HG03442 (cell line): ENCODE results near the gene NKTR.

ENCODE experiments used
- ATAC-seq: cut with Tn5 transposase; IDR thresholded peaks from one replicate; pipeline ENCODE4 v1.9.1; 2021; ENCODE audit warnings: mild to moderate bottlenecking, moderate library complexity; ENCODE audit not compliant: unreplicated experiment

NKTR gene

DNA sequence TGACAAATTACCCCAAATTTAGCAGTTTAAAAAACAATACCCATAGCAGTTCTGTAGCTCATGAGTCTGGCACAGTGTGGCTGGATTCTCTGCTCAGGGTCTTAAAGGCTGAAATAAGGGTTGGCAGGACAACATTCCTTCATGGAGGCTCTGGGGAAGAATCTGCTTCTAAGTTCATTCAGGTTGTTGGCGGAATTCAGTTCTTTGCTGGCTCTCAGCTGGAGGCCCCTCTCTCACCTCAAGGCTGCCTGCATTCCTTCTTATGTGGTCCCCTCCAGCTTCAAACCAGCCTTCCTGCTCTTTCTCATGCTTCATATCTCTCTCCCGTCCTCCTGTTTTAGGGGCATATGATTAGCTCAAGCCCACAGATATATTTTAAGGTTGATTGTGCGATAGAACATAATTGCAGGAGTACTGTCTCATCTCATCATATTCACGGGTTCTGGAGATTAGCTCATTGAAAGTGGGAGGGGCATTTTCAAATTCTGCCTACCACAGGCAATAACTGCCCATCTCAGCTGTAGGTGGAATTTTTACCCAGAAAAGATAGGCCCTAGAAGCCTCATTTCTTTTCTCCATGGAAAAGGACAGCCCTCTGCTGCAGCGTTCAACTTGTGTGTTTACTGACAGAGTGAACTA lies 47.5 kb downstream of the NKTR start:
- no peak for ATAC-seq

DNA sequence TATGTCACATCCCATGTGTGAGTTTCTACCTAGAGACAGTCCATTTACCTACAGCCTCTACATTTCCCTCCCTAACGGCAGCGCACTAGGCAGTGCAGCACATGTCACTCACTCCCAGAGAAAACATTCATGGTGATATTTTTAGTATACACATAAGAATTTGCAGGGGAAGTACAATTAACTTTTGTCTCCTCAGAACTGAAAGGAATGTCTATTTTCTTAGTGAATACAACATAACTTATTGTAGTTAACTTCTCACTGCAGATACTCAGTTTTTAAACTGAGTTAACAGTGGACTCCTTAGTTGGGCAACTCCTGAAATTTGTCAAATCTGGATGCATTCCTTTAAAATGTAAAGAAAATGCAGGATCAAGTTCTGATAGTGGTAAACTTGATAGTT lies 48.5 kb downstream of the NKTR start:
- ATAC-seq: no peak

DNA sequence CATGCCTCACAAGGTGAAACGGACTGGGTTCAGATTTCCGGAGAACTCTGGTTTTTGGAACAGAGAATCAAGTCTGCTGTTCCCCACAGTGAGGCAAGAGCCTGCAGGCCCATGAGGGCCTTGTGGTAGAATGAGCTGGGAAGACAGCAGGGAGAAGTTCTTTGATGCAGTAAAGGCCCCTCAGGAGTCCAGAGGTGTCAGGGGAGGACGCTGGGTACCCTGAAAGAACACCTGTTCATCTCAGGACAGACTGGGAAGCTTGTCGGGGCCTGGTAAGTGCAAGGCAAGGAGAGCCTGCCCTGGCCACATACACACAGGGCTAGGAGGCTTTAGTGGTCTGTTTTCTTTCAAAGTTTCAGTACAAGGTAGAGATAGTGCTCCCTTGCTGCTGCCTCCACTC lies 49.3 kb downstream of the NKTR start:
- no peak for ATAC-seq

DNA sequence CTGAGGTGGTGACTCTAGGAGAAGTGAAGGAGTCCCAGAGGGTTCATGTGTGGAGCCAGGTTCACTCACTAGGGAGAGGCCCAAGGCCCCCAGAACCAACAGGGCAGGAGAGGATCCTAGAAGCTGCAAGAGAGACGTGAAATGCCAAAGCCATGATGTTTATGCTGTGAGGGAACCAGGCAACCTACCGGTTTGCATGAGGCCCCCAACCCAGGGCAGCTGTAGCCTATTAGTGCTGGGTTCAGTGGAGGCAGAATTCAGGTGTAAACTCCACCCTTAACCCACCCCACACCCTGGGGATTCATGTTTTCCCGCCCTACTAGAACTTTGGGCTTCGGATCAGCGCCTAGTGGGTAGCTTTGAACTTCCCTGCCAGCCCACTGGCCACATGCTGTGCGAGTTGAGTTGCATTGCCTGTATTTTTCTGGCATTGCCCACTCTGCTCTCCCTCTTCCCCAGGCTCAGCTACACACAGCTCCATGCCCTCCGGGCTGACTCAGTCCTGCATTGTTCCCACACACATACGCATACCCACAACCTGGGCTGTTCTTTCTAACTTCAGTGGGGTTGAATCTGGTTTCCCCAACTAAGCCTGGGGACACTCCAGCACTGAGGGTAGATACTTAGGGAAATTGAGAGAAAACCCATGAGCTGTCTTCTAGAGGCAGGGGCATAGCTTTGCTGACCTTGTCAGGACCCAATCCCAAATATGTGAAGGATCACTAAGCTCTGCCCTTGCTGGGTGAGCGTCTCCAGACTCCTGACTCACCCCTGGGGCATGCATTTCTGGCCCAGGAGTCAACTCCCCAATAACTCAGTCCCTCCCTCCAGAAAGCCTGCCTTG lies 51.0 kb downstream of the NKTR start:
- no peak for ATAC-seq

DNA sequence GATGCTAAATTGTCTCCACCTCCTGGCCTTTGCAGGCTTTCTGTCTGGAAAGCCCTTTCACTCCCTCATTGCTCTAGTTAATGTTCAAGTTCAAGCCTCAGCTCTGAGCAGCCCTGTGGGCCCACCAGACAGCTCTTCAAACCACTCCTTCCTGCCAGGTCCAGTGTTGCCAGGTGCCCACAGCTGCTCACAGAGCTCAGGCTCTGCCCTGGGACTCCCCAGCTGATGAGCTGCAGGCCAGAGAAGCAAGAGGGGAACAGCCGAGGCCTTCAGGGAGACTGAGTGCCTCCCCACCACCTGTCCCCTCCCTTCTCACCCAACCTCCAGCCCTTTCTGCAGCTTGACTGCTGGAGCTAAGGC lies 51.7 kb downstream of the NKTR start:
- ATAC-seq: peak; percentile 6

DNA sequence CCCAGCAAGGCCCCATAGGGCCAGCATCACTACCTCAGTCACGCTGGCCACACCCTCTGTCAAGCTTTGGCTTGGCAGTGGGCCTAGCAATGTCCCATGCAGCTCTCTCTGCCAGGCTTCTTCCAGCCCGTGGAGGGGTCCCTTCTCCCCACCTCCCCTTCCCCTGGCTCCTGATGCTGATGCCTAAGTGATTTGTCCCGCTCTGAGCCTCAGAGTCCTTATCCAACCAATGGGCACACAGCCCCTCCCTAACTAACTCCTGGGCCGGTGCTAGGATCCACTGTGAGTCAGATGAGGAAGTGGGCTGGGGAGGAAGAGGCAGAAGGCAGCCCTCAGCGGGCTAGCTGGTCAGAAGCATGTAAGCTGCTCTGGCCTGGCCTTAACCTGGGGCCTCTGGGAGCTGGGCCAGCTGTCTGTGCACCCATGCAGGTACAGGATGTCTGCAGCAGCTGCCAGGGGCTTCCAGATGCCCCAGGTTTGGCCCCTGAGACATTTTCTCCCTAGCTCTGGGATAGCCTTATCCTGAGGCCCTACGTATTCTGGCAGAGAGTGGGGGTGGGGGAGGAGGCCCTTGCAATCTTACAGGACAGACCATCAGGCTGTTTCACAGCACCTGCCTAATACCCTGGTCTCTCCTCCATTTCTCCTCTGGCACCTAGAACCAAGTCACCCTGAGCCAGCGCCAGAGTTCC lies 52.3 kb downstream of the NKTR start:
- ATAC-seq: peak; percentile 63

DNA sequence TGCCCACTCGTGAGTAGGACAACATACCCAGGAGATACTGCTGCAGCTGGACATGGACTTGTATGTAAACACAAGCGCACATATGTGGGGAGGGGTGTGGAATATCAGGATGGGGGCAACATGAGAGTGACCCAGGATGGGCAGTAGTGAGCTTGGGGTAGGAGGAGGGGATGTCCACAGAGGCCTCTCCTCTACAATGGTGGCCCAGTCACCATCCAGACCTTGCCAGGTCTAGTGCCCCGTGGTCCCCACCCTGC lies 52.7 kb downstream of the NKTR start:
- no peak for ATAC-seq

DNA sequence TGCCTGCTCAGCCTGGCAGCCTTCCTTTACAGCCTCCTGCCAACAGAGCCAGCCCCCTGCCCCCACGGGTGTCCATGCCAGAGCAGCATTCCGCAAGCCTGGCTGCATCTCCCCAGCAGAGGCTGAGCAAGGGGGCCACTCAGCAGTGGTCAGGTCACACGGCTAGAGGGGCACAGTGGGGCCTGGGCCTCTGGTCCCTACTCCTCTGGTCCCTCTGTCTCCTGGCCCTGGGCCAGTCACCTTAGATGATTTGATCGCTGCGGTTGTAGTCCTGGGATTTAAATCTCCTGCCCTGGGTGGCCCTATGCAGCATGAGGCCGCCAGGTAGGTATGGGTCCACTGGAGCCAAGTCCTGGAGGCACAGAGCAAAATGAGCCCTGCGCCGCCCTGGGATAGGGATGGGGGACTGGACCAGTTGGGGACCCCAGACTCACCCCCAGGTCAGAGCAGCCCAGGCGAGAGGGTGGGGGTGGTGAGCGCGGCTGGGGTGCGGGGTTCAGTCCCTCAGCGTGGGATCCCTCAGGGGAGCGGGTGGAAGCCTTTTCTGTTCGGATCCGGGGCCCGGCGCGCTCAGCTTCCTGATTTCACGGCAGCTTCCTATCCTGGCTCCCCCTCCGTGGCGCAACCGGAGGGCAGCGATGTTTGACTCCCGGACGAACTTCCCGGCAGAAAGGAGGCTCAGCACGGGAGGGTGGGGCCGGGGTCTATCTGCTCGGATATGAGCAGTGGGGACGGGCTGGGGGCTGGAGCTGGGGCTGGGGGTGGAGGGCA lies 53.3 kb downstream of the NKTR start, which contains the start of gene ZBTB47:
TSS of gene ZBTB47 (plus strand) at position 138 of the 771 bp plus-strand sequence. CDS start 4,659 bp downstream, outside the sequence.
- ATAC-seq: no peak

DNA sequence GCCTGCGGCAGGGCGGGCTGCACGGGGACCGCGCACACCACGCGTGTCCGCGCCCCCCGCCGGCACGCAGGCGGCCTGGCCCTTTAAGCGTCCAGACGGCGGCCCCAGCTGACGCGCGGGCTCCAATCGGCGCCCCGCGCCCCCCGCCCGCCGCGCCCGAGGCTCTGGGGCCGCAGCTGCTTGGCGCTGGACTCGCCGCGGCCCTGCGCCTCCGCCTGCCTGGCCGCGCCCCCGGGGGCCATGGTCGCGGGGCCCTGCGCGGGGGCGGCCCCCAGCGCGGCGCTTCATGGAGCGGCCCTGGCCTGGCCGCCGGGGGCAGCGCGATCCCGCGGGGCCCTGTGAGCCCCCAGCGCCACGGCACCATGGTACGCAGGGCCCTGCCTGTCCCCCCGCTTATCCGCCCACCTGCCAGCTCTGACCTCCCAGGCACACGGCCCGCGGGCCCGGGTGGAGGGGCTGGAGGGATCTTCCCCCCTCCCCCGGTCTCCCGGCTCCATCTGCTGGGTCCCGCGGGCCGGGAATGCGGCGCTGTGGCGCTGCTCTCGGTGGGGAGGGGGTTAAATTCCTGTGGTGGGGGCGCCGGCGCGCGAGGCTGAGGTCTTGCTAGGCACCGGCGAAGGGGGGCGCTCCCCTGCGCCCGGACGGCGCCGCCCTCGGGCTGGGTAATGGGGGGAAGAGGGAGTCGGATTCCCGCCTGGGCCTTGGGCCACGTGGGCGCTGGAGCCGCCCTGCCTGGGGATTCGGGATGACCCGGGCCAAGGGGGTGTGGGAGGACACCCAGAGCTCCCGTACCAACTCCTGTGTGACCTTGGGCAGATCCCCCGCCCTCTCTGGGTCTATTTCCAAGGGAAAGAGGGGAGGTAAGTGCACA lies 54.1 kb downstream of the NKTR start:
- no peak for ATAC-seq

DNA sequence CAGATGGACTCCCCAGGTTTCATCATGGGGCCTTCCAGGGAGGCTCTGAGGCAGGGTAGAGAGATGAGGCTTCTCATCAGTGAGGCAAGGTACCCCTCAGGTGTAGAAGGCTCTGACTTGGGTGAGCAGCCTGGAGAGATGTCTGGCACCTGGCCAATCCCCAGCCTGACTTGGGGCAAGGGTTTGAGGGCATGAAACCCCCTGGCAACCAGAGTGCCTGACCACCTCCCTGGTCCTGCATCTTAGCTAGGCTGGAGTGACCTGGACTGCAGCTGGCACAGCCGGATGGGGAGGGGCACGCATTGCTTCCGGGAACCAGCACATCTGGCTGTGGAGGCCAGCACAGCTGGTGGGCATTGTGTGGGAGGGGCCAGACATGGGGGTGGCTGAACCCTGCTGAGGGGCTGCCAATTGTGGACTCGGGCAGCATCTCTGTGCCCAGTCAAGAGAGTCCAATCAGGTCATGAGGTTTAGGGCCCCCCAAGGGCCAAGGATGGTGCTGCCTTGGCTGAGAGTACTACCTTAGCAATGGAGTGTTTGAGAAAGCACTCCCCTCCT lies 54.9 kb downstream of the NKTR start:
- ATAC-seq: no peak

DNA sequence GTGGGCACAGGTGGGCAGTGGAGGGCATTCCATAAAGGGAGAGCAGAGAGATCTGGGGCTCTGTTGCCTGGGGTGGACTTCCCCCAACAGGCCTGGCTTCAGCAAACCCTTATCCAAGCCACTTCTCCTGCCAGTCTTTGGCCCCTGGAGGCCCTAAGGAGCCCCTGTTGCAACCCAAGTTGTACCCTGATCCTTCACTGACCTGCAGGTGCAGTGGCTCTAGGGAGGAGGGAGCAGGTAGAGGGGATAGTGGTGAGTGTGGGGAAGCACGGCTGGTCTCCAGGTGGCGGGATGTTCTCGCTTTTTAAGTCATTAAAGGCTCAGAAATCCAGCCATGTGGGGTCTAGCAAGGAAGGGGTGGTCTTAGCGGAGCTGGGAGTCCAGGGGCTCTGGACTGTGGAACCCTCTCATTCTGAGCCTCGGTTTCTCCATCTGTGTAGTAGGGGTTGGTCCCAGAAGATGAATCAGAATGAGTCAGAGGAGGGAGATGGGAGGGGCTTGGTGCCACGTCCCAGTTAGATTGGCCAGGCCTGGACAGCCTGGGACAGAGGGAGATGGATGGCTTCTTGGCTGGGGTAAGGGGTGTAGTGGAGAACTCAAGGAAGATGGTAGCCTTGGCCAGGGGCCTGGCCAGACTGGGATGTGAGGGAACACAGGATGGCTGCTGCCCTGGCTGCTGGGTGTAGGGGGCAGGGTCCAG lies 55.6 kb downstream of the NKTR start:
- no peak for ATAC-seq

DNA sequence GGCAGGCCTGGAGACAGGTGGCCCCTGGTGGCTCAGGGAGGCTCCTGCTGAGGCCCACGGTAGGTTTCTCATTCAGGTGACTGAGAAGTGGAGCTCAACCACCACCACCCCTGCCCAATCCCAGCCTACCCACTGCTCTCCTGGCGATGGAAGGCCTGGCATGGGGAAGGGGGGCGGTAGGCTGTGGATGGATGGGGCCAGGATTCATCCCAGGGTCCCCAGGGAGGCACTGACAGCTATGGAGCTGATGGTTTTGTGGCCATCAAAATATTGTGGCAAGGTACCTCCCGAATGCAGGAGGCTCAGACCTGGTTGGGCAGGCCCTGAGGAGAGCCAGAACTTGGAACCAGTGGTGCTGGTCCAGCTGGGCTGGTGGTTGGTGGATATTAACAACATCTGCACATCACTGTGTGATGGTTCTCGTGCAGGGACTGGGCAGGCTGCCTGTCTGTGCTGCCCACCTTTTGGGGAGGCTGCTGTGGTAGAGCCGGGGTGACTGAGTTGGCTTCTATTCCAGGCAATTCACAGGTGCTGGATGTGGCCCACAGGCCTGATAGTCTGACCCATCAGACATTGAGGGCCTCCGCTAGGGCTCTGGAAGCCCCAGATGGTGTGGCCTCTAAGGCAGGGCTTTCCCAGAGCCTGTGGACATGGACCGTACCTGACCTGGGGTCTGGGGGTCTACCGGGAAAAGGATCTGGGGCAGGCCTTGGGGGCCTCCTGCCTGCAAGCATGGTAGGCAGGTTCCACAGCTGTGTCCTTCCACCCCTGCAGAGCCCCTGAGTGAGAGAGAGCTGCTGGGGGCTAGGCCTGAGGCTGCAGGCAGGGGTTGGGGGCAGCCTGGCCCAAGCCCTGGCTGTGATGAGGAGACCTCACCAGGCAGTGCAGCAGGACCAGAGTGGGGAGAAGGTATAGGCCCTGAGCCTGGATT lies 56.5 kb downstream of the NKTR start:
- ATAC-seq: no peak

DNA sequence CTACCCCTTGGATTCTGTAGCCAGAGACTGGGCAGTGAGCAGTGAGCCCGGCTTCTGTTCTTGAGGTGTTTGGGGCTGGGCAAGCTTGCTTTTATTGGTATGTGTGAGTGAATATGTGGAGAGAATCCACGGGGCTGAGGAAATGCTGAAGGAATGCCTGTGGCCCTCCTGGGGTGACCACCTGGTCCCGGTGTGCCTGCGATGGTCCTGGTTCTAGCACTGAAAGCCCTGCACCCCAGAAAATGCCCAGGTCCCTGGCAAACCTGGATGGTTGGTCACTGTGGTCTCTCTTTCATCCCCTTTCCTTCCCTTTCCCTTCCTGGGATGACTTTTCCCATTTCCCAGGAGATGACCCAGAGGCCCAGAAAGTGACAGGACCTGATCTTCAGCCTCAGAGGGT lies 57.2 kb downstream of the NKTR start:
- ATAC-seq: no peak

DNA sequence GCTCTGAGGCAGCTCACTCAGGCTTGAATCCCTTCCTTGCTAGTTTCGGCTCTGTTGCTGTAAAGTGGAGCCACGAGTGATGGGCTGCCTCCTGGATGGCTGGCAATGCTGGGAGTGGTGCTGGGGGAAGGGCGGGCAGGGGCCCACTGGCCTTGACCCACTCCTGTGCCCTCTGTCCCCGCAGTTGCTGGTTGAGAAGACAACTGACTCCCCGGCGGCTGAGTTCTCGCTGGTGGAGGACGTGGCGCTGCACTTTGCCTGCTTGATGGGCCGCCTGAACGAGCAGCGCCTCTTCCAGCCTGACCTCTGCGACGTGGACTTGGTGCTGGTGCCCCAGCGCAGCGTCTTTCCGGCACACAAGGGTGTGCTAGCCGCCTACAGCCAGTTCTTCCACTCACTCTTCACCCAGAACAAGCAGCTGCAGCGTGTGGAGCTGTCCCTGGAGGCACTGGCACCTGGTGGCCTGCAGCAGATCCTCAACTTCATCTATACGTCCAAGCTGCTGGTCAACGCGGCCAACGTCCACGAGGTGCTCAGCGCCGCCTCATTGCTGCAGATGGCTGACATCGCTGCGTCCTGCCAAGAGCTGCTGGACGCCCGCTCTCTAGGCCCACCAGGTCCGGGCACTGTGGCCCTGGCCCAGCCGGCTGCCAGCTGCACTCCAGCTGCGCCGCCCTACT lies 57.7 kb downstream of the NKTR start:
- no peak for ATAC-seq

DNA sequence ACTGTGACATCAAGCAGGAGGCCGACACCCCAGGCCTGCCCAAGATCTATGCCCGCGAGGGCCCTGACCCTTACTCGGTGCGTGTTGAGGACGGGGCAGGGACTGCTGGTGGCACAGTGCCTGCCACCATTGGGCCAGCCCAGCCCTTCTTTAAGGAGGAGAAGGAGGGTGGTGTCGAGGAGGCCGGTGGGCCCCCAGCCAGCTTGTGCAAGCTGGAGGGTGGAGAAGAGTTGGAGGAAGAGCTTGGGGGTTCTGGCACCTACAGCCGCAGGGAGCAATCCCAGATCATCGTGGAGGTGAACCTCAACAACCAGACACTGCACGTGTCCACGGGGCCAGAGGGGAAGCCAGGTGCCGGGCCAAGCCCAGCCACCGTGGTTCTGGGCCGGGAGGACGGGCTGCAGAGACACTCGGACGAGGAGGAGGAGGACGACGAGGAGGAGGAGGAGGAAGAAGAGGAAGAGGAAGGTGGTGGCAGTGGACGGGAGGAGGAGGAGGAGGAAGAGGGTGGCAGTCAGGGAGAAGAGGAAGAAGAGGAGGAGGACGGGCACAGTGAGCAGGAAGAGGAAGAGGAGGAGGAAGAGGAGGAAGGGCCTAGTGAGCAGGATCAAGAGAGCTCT lies 58.4 kb downstream of the NKTR start:
- ATAC-seq: no peak

DNA sequence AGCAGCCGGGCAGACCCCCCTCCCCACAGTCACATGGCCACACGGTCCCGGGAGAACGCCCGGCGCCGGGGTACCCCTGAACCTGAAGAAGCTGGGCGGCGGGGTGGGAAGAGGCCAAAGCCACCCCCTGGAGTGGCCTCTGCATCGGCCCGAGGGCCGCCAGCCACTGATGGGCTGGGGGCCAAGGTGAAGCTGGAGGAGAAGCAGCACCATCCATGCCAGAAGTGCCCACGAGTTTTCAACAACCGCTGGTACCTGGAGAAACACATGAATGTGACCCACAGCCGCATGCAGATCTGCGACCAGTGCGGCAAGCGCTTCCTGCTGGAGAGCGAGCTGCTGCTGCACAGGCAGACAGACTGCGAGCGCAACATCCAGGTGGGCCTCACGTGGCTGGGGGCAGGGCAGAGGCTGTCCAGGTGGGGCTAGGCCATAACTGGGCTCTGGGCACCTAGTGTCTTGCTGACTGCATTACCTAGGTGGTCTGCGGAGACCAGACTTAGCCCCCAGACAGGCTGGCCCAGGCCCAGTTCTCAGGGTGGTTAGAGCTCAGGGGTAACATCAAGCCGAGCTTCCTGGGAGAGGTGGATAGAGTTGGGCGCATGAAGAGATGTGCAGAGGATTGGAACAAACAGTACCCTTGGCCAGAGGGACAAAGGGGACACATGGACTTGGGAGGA lies 59.1 kb downstream of the NKTR start:
- no peak for ATAC-seq

DNA sequence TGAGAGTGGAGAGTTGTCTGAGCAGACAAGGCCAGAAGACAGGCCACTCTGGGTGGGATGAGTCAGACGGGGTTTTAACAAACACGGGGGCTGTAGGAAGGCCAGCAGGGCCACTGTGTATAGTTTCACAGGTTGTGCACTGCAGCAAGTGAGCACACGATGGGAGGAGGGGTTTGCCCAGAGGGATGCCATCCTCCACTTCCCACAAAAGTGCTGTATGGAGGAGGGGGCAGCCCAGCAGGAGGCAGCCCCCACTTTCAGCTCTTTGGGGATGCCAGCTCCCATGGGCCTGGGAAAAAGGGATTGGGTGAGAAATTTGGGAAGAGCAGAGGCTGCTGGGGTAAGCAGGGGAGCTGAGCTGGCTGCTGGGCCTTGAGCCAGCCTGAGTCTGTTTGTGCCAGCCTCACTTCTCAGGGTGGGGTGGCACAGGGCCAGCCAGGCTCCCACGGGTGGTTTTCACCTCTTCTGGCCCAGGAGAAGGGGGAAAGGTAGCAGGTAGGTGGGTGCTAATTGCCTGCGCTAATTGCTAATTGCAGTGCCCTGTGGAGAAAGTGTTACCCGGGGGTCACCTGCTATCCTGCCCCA lies 59.7 kb downstream of the NKTR start:
- ATAC-seq: no peak
